Measurements from ENCODE around the gene MAP3K20. TPM values are rescaled to one million over a fixed set of nuclear protein-coding genes. Genes with fewer than 3 reads are reported as not detected.

The MAP3K20 gene
- total and polyA plus RNA-seq, 2 experiments from 2014 or later: 7.6 to 9.6 TPM

GRCh38 chr2:173217116-173217840 lies 141.6 kb downstream of the MAP3K20 start (continued):
- TF ChIP-seq REST (IDR thresholded peaks at IDR 0.05; ENCODE audit: unreplicated experiment): no peak
- no peak for TF ChIP-seq EZH2phosphoT487 (IDR thresholded peaks at IDR 0.05; ENCODE audit: unreplicated experiment)
- no peak for TF ChIP-seq POLR2AphosphoS5 (IDR thresholded peaks at IDR 0.05; ENCODE audit: low read depth)
- no peak for TF ChIP-seq ETS1 (IDR thresholded peaks at IDR 0.05)

GRCh38 chr2:173218326-173219056 lies 142.8 kb downstream of the MAP3K20 start:
- peak overlapping the region; percentile 41 for H3K27ac Mint-ChIP-seq
- H3K36me3 ChIP-seq (ENCODE audit: insufficient read depth): no peaks in the 10 kb centered on the region
- peaks cover 23% of the 10 kb centered on the region for H3K4me1 Mint-ChIP-seq
- ATAC-seq (peak; percentile 93), DNase-seq (ENCODE audit: low spot score) (peak; percentile 50)
- no peak overlapping the region for H3K4me3 Mint-ChIP-seq
- H2AFZ ChIP-seq: peak overlapping the region; percentile 7; the same call in 1 of the 2 replicates
- H3K4me1 ChIP-seq (ENCODE audit: insufficient read depth): peaks cover 21% of the 10 kb centered on the region
- H3K4me2 ChIP-seq: no peak overlapping the region; the same call in 1 of the 2 replicates
- H3K36me3 Mint-ChIP-seq (ENCODE audit: low read depth): no peaks in the 10 kb centered on the region
- no peaks in the 10 kb centered on the region for H4K20me1 ChIP-seq (replicated peaks; ENCODE audit: insufficient read depth)
- H3K9me2 ChIP-seq (ENCODE audit: insufficient read depth): no peaks in the 10 kb centered on the region
- H3K27me3 ChIP-seq (ENCODE audit: insufficient read depth): no peaks in the 10 kb centered on the region
- H3K4me3 ChIP-seq: no peak overlapping the region
- H3F3A ChIP-seq (replicated peaks; ENCODE audit: low read depth): no peaks in the 10 kb centered on the region
- no peak overlapping the region for H3K27ac ChIP-seq (ENCODE audit: low read depth)
- peaks cover 2% of the 10 kb centered on the region for H3K27me3 Mint-ChIP-seq (ENCODE audit: insufficient read depth, low read depth, poor library complexity)
- no peaks in the 10 kb centered on the region for H3K9me3 Mint-ChIP-seq
- no peaks in the 10 kb centered on the region for H3K79me2 ChIP-seq (replicated peaks; ENCODE audit: insufficient read depth)
- TF ChIP-seq STAT1 (IDR thresholded peaks at IDR 0.05; ENCODE audit: unreplicated experiment): no peak
- no peak for TF ChIP-seq EZH2 (IDR thresholded peaks at IDR 0.05; ENCODE audit: low read depth, unreplicated experiment)
- no peak for TF ChIP-seq CREB1 (CRISPR knock-in tag; IDR thresholded peaks at IDR 0.05; ENCODE audit: low read depth)
- TF ChIP-seq ZNF331 (CRISPR knock-in tag; IDR thresholded peaks at IDR 0.05; ENCODE audit: low read depth): no peak
- TF ChIP-seq NANOG (IDR thresholded peaks at IDR 0.05; ENCODE audit: borderline replicate concordance): no peak
- TF ChIP-seq ZNF114 (CRISPR knock-in tag; IDR thresholded peaks at IDR 0.05): no peak
- 0 out of 2 replicates have a peak, but pooled peaks have one; percentile 12 for TF ChIP-seq ZNF462 (CRISPR knock-in tag; IDR thresholded peaks at IDR 0.05)
